ENCODE measurements around the gene CUL5.

GRCh38 chr11:108034034-108034433 is 25.3 kb downstream of the CUL5 start:
- TF ChIP-seq CTCF (IDR thresholded peaks at IDR 0.05 in 4 of 5, conservative IDR thresholded peaks at IDR 0.05 in 1 of 5) (no peak), POLR2A (IDR thresholded peaks at IDR 0.05) (no peak)

Measured in gastrocnemius medialis (tissue), 4 donors.